Right ventricle myocardium inferior (tissue), 1 donor: ENCODE results near the gene SPP1. TPM values are rescaled to one million over a fixed set of nuclear protein-coding genes. Genes with fewer than 3 reads are reported as not detected.

Source experiments
- total RNA-seq: library from RNA; stranded (reverse); fragmentation: NEBNext Ultra II Directional; extraction: Animal tissue kit (Norgen Biotek cat#: 25700); gene quantifications from one replicate; pipeline ENCODE4 v1.2.1, GENCODE V29; 2021
- donor health status: DM: no; HTN: yes; CAD: no; lungs with severe emphysema.

The SPP1 gene
- total RNA-seq, 1 donor from 2014 or later: 5.0 TPM

Other genes with a start within 250 kb of the SPP1 start
- gene IBSP, start 176.2 kb upstream of the SPP1 start, total RNA-seq: not detected
- gene MEPE, start 142.7 kb upstream of the SPP1 start, total RNA-seq: not detected
- gene PKD2, start 31.9 kb downstream of the SPP1 start, total RNA-seq: 12.3 TPM
- gene ABCG2, start 182.9 kb downstream of the SPP1 start, total RNA-seq: 1.0 TPM